ENCODE measurements around the gene FRYL.

- TF ChIP-seq CTCF (conservative IDR thresholded peaks at IDR 0.05; ENCODE audit: low read length) (no peak), EZH2phosphoT487 (IDR thresholded peaks at IDR 0.05; ENCODE audit: borderline replicate concordance, low read depth, low read length) (no peak)
These were observed 137.4 kb downstream of the FRYL start for GRCh38 chr4:48642421-48643374.

All from OCI-LY7 (cell line).